Measurements from ENCODE around the gene SALL1. TPM values are rescaled to one million over a fixed set of nuclear protein-coding genes. Genes with fewer than 3 reads are reported as not detected.
A peak's percentile ranks its signal among the peaks of the same experiment; 100 is the strongest.

The SALL1 gene
- polyA plus RNA-seq, 1 donor from 2014 or later, result 0.22 TPM

DNA sequence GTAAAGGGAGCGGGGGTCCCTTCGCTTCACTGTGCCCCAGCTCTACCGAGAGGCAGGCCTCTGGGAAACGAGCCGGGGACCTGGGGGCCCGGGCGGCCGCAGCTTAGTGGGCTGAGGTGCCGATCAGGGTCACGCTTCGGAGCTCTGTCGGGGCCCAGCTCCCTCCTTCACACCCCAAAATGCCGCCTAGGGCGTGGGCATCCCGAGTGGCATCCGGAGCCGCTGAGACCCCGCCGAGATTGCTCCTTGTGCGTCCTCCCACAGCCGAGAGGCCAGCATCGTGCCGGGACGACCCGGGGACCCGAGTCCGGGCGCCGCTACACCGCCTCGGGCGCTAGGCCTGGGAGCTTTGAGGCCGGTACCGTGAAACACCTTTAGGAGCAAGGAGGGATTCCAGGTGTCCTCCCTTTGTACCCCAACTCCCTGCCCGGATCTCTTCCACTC, 1.3 kb downstream of the SALL1 start:
- Histone ChIP-seq H3K27me3 (ENCODE audit: insufficient read depth, low read depth, low read length) (peaks cover 56% of the 10 kb centered on the region), H3K79me2 (replicated peaks; ENCODE audit: insufficient read depth, low read length) (peaks cover 63% of the 10 kb centered on the region), H3F3A (ENCODE audit: insufficient read depth, low read length, poor library complexity, severe bottlenecking) (no peaks in the 10 kb centered on the region), H3K4me3 (ENCODE audit: low read length) (peak overlapping the region; percentile 78), H3K9me3 (ENCODE audit: low read length) (no peaks in the 10 kb centered on the region), H2AFZ (ENCODE audit: low read depth, low read length) (no peak overlapping the region), H3K36me3 (ENCODE audit: insufficient read depth, low read length) (no peaks in the 10 kb centered on the region), H3K27ac (ENCODE audit: low read length) (no peak overlapping the region), H3K9me2 (ENCODE audit: insufficient read depth, low read length) (no peaks in the 10 kb centered on the region), H4K20me1 (ENCODE audit: insufficient read depth) (no peaks in the 10 kb centered on the region), H3K9ac (ENCODE audit: low read length) (peak overlapping the region; percentile 36), H3K4me2 (ENCODE audit: low read length) (peak overlapping the region; percentile 25)
- TF ChIP-seq EP300 (conservative IDR thresholded peaks at IDR 0.05; ENCODE audit: poor library complexity, severe bottlenecking), result no peak
- TF ChIP-seq RAD21 (conservative IDR thresholded peaks at IDR 0.05), result no peak
- TF ChIP-seq, protein P1, sequence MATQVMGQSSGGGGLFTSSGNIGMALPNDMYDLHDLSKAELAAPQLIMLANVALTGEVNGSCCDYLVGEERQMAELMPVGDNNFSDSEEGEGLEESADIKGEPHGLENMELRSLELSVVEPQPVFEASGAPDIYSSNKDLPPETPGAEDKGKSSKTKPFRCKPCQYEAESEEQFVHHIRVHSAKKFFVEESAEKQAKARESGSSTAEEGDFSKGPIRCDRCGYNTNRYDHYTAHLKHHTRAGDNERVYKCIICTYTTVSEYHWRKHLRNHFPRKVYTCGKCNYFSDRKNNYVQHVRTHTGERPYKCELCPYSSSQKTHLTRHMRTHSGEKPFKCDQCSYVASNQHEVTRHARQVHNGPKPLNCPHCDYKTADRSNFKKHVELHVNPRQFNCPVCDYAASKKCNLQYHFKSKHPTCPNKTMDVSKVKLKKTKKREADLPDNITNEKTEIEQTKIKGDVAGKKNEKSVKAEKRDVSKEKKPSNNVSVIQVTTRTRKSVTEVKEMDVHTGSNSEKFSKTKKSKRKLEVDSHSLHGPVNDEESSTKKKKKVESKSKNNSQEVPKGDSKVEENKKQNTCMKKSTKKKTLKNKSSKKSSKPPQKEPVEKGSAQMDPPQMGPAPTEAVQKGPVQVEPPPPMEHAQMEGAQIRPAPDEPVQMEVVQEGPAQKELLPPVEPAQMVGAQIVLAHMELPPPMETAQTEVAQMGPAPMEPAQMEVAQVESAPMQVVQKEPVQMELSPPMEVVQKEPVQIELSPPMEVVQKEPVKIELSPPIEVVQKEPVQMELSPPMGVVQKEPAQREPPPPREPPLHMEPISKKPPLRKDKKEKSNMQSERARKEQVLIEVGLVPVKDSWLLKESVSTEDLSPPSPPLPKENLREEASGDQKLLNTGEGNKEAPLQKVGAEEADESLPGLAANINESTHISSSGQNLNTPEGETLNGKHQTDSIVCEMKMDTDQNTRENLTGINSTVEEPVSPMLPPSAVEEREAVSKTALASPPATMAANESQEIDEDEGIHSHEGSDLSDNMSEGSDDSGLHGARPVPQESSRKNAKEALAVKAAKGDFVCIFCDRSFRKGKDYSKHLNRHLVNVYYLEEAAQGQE (IDR thresholded peaks at IDR 0.05; ENCODE audit: borderline replicate concordance), result no peak
- TF ChIP-seq, protein P2, sequence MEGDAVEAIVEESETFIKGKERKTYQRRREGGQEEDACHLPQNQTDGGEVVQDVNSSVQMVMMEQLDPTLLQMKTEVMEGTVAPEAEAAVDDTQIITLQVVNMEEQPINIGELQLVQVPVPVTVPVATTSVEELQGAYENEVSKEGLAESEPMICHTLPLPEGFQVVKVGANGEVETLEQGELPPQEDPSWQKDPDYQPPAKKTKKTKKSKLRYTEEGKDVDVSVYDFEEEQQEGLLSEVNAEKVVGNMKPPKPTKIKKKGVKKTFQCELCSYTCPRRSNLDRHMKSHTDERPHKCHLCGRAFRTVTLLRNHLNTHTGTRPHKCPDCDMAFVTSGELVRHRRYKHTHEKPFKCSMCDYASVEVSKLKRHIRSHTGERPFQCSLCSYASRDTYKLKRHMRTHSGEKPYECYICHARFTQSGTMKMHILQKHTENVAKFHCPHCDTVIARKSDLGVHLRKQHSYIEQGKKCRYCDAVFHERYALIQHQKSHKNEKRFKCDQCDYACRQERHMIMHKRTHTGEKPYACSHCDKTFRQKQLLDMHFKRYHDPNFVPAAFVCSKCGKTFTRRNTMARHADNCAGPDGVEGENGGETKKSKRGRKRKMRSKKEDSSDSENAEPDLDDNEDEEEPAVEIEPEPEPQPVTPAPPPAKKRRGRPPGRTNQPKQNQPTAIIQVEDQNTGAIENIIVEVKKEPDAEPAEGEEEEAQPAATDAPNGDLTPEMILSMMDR (IDR thresholded peaks at IDR 0.05; ENCODE audit: poor library complexity, severe bottlenecking), result no peak
- no peak for TF ChIP-seq POLR2AphosphoS5 (IDR thresholded peaks at IDR 0.05)
- TF ChIP-seq TAF1 (IDR thresholded peaks at IDR 0.05; ENCODE audit: low read depth), result no peak
- TF ChIP-seq EZH2 (IDR thresholded peaks at IDR 0.05; ENCODE audit: borderline replicate concordance, insufficient read depth, low read length, poor library complexity, severe bottlenecking), result no peak
- TF ChIP-seq SMC3 (conservative IDR thresholded peaks at IDR 0.05; ENCODE audit: poor library complexity), result no peak
- no peak for TF ChIP-seq MXI1 (conservative IDR thresholded peaks at IDR 0.05; ENCODE audit: poor library complexity, severe bottlenecking)

DNA sequence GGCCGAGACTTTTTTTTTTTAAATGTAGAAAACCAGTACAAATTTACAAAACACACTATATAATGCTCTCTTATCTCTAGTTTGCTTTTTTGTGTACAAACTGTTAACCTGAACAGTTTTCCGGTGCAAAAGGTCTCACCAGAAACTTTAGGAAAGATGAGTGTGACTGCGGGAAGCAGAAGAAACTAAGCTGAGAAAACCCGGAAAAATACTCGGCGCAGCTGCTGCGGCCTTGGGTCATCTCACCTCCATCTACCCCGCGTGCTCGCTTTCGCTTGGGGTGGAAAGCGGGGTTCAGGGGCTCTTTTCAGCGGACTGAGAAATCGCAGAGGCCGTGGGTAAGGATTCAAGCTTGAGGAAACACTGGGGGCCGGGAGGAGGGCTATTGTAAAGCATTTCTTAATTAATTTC, 1.8 kb downstream of the SALL1 start:
- Histone ChIP-seq H4K20me1 (ENCODE audit: insufficient read depth) (no peaks in the 10 kb centered on the region), H3K4me3 (ENCODE audit: low read length) (peak overlapping the region; percentile 78), H3F3A (ENCODE audit: insufficient read depth, low read length, poor library complexity, severe bottlenecking) (no peaks in the 10 kb centered on the region), H2AFZ (ENCODE audit: low read depth, low read length) (no peak overlapping the region), H3K36me3 (ENCODE audit: insufficient read depth, low read length) (no peaks in the 10 kb centered on the region), H3K9ac (ENCODE audit: low read length) (peak overlapping the region; percentile 36), H3K4me2 (ENCODE audit: low read length) (no peak overlapping the region), H3K27me3 (ENCODE audit: insufficient read depth, low read depth, low read length) (peaks cover 51% of the 10 kb centered on the region), H3K27ac (ENCODE audit: low read length) (no peak overlapping the region), H3K9me2 (ENCODE audit: insufficient read depth, low read length) (no peaks in the 10 kb centered on the region), H3K79me2 (replicated peaks; ENCODE audit: insufficient read depth, low read length) (peaks cover 68% of the 10 kb centered on the region), H3K9me3 (ENCODE audit: low read length) (no peaks in the 10 kb centered on the region)
- TF ChIP-seq, protein P1 (IDR thresholded peaks at IDR 0.05; ENCODE audit: borderline replicate concordance), result no peak
- TF ChIP-seq TAF1 (IDR thresholded peaks at IDR 0.05; ENCODE audit: low read depth), result no peak
- TF ChIP-seq EP300 (conservative IDR thresholded peaks at IDR 0.05; ENCODE audit: poor library complexity, severe bottlenecking), result no peak
- TF ChIP-seq, protein P2 (IDR thresholded peaks at IDR 0.05; ENCODE audit: poor library complexity, severe bottlenecking), result no peak
- no peak for TF ChIP-seq SMC3 (conservative IDR thresholded peaks at IDR 0.05; ENCODE audit: poor library complexity)
- no peak for TF ChIP-seq RAD21 (conservative IDR thresholded peaks at IDR 0.05)
- no peak for TF ChIP-seq EZH2 (IDR thresholded peaks at IDR 0.05; ENCODE audit: borderline replicate concordance, insufficient read depth, low read length, poor library complexity, severe bottlenecking)
- no peak for TF ChIP-seq MXI1 (conservative IDR thresholded peaks at IDR 0.05; ENCODE audit: poor library complexity, severe bottlenecking)
- TF ChIP-seq POLR2AphosphoS5 (IDR thresholded peaks at IDR 0.05), result no peak

All from neural cell (in vitro differentiated cells).